Panc1 (cell line): Measurements from ENCODE around the gene NECAB2. TPM values are rescaled to one million over a fixed set of nuclear protein-coding genes. Genes with fewer than 3 reads are reported as not detected.

Experiments
- ATAC-seq: fragments of 200-7000 bp; cut with Tn5 transposase; 2 replicates; pipeline ENCODE4 v1.9.1; 2020; ENCODE audit warnings: mild to moderate bottlenecking, moderate library complexity
- BruUV-seq: library from RNA; stranded (reverse); fragments of 400-500 nt; replicated peaks from 2 replicates; lab custom pipeline; 2021; lab: Mats Ljungman, UMichigan
- CTCF ChIA-PET: fragments of 300-600 bp; sonication (Branson Sonifier 250); formaldehyde crosslinking; loops from one replicate; lab custom pipeline; 2022; ENCODE audit warnings: antibody characterized with exemption; lab: Charles Lee
- POLR2A ChIA-PET: fragments of 300-600 bp; sonication (Branson Sonifier 250); formaldehyde crosslinking; loops from one replicate; lab custom pipeline; 2022; ENCODE audit warnings: antibody characterized with exemption; lab: Charles Lee
- DNase-seq: peaks from one replicate; pipeline ENCODE4 v3.0.0-alpha.2; 2010; ENCODE audit warnings: low read depth, low spot score
- H3K27ac ChIP-seq: 2 replicates; pipeline ENCODE4 v1.5.1; 2011; ENCODE audit warnings: mild to moderate bottlenecking, low read length, inconsistent platforms
- H3K27me3 ChIP-seq: fragments of 200-500 bp; sonication (Bioruptor generic); 2 replicates; pipeline ENCODE4 v1.6.0; 2014; ENCODE audit warnings: low read length, inconsistent platforms; ENCODE audit not compliant: control insufficient read depth, insufficient read depth
- H3K36me3 ChIP-seq: fragments of 200-500 bp; sonication (Bioruptor generic); 2 replicates; pipeline ENCODE4 v1.5.1; 2014; ENCODE audit warnings: inconsistent platforms, mild to moderate bottlenecking, low read length, moderate library complexity; ENCODE audit not compliant: control insufficient read depth, insufficient read depth
- H3K4me1 ChIP-seq: 2 replicates; pipeline ENCODE4 v1.5.1; 2011; ENCODE audit warnings: inconsistent platforms, mild to moderate bottlenecking, low read length, moderate library complexity; ENCODE audit not compliant: control insufficient read depth, insufficient read depth
- H3K4me3 ChIP-seq, 2 experiments: 2 replicates each; pipeline ENCODE4 v1.5.1; 2011 to 2012; ENCODE audit warnings: low read depth in 2 of 2, low read length in 2 of 2, mild to moderate bottlenecking in 2 of 2, inconsistent platforms in 1 of 2, moderate library complexity in 1 of 2
- H3K9me3 ChIP-seq: fragments of 200-500 bp; sonication (Bioruptor generic); 2 replicates; pipeline ENCODE4 v1.5.1; 2014; ENCODE audit warnings: low read depth, mild to moderate bottlenecking, inconsistent platforms, low read length, moderate library complexity; ENCODE audit not compliant: control insufficient read depth, insufficient read depth
- CTCF ChIP-seq: fragments of 450-650 bp; IDR thresholded peaks from 2 replicates; pipeline ENCODE4 v1.5.1; 2017; ENCODE audit warnings: mild to moderate bottlenecking
- POLR2AphosphoS5 ChIP-seq: IDR thresholded peaks from 2 replicates; pipeline ENCODE4 v1.6.1; 2012; ENCODE audit warnings: mild to moderate bottlenecking, low read depth, low read length, moderate library complexity
- REST ChIP-seq, 2 experiments: IDR thresholded peaks; 2 replicates each; pipeline ENCODE4 v1.6.1; 2011 to 2012; ENCODE audit warnings: low read depth in 2 of 2, control low read depth in 1 of 2, low read length in 1 of 2, mild to moderate bottlenecking in 1 of 2, moderate library complexity in 1 of 2; ENCODE audit not compliant: insufficient read depth in 1 of 2
- SIN3A ChIP-seq: IDR thresholded peaks from 2 replicates; pipeline ENCODE4 v1.6.1; 2012; ENCODE audit warnings: low read depth, mild to moderate bottlenecking, low read length, moderate library complexity, borderline replicate concordance; ENCODE audit not compliant: insufficient read depth
- TCF7L2 ChIP-seq: IDR thresholded peaks from 2 replicates; pipeline ENCODE4 v1.6.1; 2011; ENCODE audit warnings: mild to moderate bottlenecking, low read depth, low read length, inconsistent platforms
- in situ Hi-C: cut with HindIII; loops from 2 replicates; pipeline ENCODE4 v1.10.0; 2016; ENCODE audit warnings: low sequenced_read_pairs, low pct_unique_long_range_greater_than_20kb
- intact Hi-C: fragments of 100-400 bp; cut with micrococcal nuclease; formaldehyde crosslinking; loops from one replicate; pipeline ENCODE4 v1.10.0; 2022; ENCODE audit not compliant: unreplicated experiment
- total RNA-seq: library from RNA; stranded (reverse); gene quantifications from one replicate; pipeline ENCODE4 v1.2.1, GENCODE V29; 2021; ENCODE audit not compliant: unreplicated experiment

Gene NECAB2
- total RNA-seq, 1 experiment from 2014 or later, result 0.33 TPM

GRCh38 chr16:84040226-84040822 is 72.3 kb downstream of the NECAB2 start:
- DNase-seq, result no peak
- BruUV-seq, result no TSS peak
- Histone ChIP-seq H3K36me3 (no peaks in the 10 kb centered on the region), H3K4me1 (no peaks in the 10 kb centered on the region), H3K9me3 (no peaks in the 10 kb centered on the region), H3K27ac (no peak overlapping the region), H3K27me3 (no peaks in the 10 kb centered on the region), H3K4me3 (no peak overlapping the region)
- CTCF ChIA-PET, result no interaction called here
- intact Hi-C loops, result no loop called here
- in situ Hi-C loops, result no loop called here
- TF ChIP-seq TCF7L2 (no peak), POLR2AphosphoS5 (no peak), SIN3A (no peak), CTCF (no peak), REST (IDR thresholded peaks at IDR 0.05; ENCODE audit: insufficient read depth in 1 of 2, low read depth in 2 of 2, low read length in 1 of 2) (no peak)
- POLR2A ChIA-PET, result no interaction called here
- no peak for ATAC-seq

DNA sequence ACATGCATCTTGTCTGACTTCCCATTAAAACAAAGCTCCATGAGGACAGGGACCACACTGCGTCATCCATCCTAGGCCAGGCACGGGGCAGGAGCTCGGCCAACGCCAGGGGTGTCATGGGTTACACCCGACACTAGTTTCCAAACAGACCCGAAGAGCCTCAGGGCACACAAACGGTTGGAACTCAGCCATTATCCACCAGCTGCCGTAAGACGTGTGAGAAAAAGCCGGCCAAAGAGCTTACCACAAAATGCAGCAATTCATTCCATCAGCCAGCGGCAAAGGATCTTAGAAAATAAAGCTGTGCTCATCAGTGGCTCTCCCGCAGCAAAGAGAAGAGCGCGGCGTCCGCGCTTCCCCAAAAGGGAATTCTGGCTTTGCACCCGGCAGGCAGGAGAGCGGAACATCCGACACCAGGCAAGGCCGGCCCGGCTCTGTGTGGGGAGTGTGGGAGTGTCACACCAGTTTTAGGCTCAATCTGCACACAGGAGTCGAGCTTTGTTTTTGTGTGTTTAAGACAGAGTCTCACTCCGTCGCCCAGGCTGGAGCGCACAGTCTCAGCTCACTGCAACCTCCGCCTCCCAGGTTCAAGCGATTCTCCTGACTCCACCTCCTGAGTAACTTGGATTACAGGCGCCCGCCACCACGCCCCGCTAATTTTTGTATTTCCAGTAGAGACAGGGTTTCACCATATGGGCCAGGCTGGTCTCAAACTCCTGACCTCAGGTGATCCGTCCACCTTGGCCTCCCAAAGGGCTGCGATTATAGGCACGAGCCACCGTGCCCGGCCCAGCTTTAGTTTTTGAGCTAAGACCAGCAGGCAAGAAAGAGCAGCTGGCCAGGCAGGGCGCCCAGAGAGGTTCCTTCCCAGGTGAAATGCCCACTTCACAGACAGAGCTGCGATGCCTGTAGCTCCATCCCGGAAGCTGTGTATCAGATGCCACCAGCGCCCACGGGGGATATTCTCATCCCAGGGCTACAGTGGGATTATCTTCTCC is 73.1 kb downstream of the NECAB2 start:
- H3K4me3 ChIP-seq, result no peak overlapping the region
- H3K27ac ChIP-seq, result no peak overlapping the region
- ChIA-PET POLR2A (no interaction called here), CTCF (interaction anchor here (0.7 kb wide), 1 partner anchor 85 kb away, joined by 3 read pairs; no protein-coding TSS in a partner anchor)
- ATAC-seq (no peak), DNase-seq (no peak)
- no peaks in the 10 kb centered on the region for H3K36me3 ChIP-seq
- no peaks in the 10 kb centered on the region for H3K4me1 ChIP-seq
- no peaks in the 10 kb centered on the region for H3K9me3 ChIP-seq
- no TSS peak for BruUV-seq
- in situ Hi-C loops, result no loop called here
- intact Hi-C loops, result no loop called here
- H3K27me3 ChIP-seq, result no peaks in the 10 kb centered on the region
- TF ChIP-seq TCF7L2 (no peak), SIN3A (no peak)
